Psoas muscle (tissue), 8 donors: ENCODE results near the gene P3R3URF. TPM values are rescaled to one million over a fixed set of nuclear protein-coding genes. Genes with fewer than 3 reads are reported as not detected.

Experiments
- ATAC-seq, 4 donors: fragments of 200-7000 bp; cut with Tn5 transposase; one replicate each; pipeline ENCODE4 v1.9.1; 2020; ENCODE audit warnings: moderate library complexity in 3 of 4, mild to moderate bottlenecking in 2 of 4
- DNase-seq, 2 donors: peaks; one replicate each; pipeline ENCODE4 v3.0.0-alpha.2; 2020
- H3K27ac ChIP-seq: fragments of 200-600 bp; one replicate; pipeline ENCODE4 v1.8.0; 2022
- H3K27me3 ChIP-seq, 3 donors: fragments of 200-600 bp in 1 of 3; one replicate each; pipeline versions ENCODE4 v1.6.1 to v1.8.0; 2013 to 2022; ENCODE audit warnings: low read length in 2 of 3, mild to moderate bottlenecking in 2 of 3, moderate library complexity in 1 of 3; ENCODE audit not compliant: insufficient read depth in 3 of 3
- H3K36me3 ChIP-seq, 2 donors: fragments of 200-600 bp in 1 of 2; one replicate each; pipeline versions ENCODE4 v1.6.1 to v1.8.0; 2013 to 2022; ENCODE audit warnings: low read depth in 1 of 2, mild to moderate bottlenecking in 1 of 2, moderate library complexity in 1 of 2; ENCODE audit not compliant: insufficient read depth in 1 of 2
- H3K4me1 ChIP-seq: fragments of 200-600 bp; one replicate; pipeline ENCODE4 v1.8.0; 2022
- H3K4me3 ChIP-seq: fragments of 200-600 bp; one replicate; pipeline ENCODE4 v1.8.0; 2022; ENCODE audit warnings: mild to moderate bottlenecking
- H3K9me3 ChIP-seq: fragments of 200-600 bp; one replicate; pipeline ENCODE4 v1.8.0; 2022
- whole genome bisulfite sequencing, 3 donors: extraction: QIAGEN DNeasy Blood & Tissue Kit; methylation state at CpG; one replicate each; pipeline versions ENCODE4 v1.1.6 to v1.1.7; 2013; 5-methylcytosine and 5-hydroxymethylcytosine counted together
- intact Hi-C, 2 donors: fragments of 100-400 bp; cut with DNase I; formaldehyde crosslinking; loops; one replicate each; pipeline versions ENCODE4 v1.11.0 to v1.14.2; 2022
- polyA plus RNA-seq, 3 donors: library from polyadenylated mRNA; stranded (reverse); fragments of 200-250 nt; gene quantifications; one replicate each; pipeline ENCODE4 v1.2.3, GENCODE V29; 2013
- total RNA-seq, 4 donors: library from RNA; stranded (reverse); fragmentation: NEBNext Ultra II Directional in 2 of 4; extraction: Animal tissue kit (Norgen Biotek cat#: 25700) in 2 of 4; gene quantifications; one replicate each; pipeline versions ENCODE4 v1.2.1 to v1.2.4, GENCODE V29; 2021 to 2023
- TF ChIP-seq, protein P1 (sequence below): fragments of 200-600 bp; IDR thresholded peaks from one replicate; pipeline ENCODE4 v1.8.0; 2022; ENCODE audit warnings: antibody characterized with exemption
- donor health status: healthy with polysubstance abuse.
- donor health status: DM: no; HTN: no; CAD: no; lungs with moderate emphysema.
- donor health status: Bipolar disorder and iron deficiency.
- donor health status: healthy.
- donor health status: DM: yes; HTN: yes; CAD: no.
- donor health status: DM: no; HTN: no; CAD: no.
- donor health status: DM: no; HTN: no; CAD: no.
- donor health status: DM: yes; HTN: yes; CAD: no.

Gene P3R3URF
- total and polyA plus RNA-seq, 7 donors = not detected

DNA sequence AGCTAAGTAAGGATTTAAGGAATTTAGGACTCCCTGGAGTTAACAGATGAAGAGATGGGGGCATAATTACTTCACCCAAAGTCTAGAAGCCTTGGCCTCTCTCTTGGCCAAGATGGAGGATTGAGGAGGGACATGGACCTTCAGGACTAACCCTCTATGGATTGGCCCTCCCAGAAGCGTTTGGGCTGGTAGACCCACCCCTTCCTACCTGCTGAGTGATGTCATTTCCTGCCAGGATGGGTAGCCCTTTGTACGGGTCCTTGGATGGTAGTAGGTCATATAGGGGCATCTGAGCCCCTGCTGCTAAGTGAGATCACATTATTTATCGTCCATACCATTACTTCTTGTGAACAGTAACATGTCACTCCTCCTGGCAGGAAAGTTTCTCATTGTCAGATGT lies 44.5 kb upstream of the P3R3URF start:
- 80 to 89% (median 82%) methylated on average over 3 of the region's 3 CpGs for WGBS, 3 donors
- Histone ChIP-seq H3K4me3 (no peak overlapping the region), H3K27ac (no peak overlapping the region), H3K27me3 (no peaks in the 10 kb centered on the region), H3K4me1 (peaks cover 4% of the 10 kb centered on the region), H3K9me3 (no peaks in the 10 kb centered on the region), H3K36me3 (no peaks in the 10 kb centered on the region)
- intact Hi-C loops = loop anchor here in 1 of 2 donors (5.0 kb wide), 1 partner anchor 184 kb away; no protein-coding TSS in a partner anchor
- DNase-seq (no peak), ATAC-seq (no peak)
- TF ChIP-seq, protein P1, sequence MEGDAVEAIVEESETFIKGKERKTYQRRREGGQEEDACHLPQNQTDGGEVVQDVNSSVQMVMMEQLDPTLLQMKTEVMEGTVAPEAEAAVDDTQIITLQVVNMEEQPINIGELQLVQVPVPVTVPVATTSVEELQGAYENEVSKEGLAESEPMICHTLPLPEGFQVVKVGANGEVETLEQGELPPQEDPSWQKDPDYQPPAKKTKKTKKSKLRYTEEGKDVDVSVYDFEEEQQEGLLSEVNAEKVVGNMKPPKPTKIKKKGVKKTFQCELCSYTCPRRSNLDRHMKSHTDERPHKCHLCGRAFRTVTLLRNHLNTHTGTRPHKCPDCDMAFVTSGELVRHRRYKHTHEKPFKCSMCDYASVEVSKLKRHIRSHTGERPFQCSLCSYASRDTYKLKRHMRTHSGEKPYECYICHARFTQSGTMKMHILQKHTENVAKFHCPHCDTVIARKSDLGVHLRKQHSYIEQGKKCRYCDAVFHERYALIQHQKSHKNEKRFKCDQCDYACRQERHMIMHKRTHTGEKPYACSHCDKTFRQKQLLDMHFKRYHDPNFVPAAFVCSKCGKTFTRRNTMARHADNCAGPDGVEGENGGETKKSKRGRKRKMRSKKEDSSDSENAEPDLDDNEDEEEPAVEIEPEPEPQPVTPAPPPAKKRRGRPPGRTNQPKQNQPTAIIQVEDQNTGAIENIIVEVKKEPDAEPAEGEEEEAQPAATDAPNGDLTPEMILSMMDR = no peak

DNA sequence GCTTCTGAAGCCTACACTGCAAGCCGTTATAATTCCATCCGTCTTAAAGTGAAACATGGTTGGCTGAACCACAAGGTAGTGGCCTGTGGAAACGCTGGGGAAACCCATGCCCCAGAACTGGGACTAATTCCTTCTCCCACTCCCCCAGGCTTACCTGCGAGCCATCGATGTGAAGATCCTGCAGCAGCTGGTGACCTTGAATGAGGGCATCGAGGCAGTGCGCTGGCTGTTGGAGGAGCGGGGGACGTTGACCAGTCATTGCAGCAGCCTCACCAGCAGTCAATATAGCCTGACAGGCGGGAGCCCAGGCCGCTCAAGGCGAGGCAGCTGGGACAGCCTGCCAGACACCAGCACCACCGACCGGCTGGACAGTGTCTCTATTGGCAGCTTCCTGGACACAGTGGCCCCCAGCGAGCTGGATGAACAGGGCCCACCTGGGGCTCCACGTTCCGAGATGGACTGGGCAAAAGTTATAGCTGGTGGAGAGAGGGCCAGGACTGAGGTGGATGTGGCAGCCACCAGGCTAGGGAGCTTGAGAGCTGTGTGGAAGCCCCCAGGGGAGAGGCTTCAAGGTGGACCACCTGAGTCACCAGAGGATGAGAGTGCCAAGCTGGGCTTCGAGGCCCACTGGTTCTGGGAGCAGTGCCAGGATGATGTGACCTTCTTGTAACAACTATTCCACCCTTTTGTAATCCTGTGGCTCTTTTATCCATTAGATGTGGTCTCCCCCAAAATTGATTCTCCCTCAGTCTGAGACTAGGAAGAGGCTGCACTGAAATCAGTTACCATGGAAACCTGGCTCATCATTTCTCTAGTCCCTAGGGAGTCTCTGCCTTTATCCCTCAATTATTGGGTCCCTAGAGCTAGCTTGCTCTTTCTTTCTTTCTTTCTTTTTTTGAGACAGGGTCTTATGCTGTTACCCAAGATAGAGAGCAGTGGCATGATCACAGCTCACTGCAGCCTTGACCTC lies 43.5 kb upstream of the P3R3URF start:
- TF ChIP-seq, protein P1 = no peak
- H3K36me3 ChIP-seq = no peaks in the 10 kb centered on the region
- no peak overlapping the region for H3K4me3 ChIP-seq
- 77 to 83% (median 77%) methylated on average over 18 of the region's 18 CpGs for WGBS, 3 donors
- no peak for ATAC-seq
- H3K27ac ChIP-seq = no peak overlapping the region
- no peaks in the 10 kb centered on the region for H3K27me3 ChIP-seq
- DNase-seq = no peak
- intact Hi-C loops = loop anchor here in 1 of 2 donors (5.0 kb wide), 1 partner anchor 183 kb away; no protein-coding TSS in a partner anchor
- peaks cover 4% of the 10 kb centered on the region for H3K4me1 ChIP-seq
- H3K9me3 ChIP-seq = no peaks in the 10 kb centered on the region

DNA sequence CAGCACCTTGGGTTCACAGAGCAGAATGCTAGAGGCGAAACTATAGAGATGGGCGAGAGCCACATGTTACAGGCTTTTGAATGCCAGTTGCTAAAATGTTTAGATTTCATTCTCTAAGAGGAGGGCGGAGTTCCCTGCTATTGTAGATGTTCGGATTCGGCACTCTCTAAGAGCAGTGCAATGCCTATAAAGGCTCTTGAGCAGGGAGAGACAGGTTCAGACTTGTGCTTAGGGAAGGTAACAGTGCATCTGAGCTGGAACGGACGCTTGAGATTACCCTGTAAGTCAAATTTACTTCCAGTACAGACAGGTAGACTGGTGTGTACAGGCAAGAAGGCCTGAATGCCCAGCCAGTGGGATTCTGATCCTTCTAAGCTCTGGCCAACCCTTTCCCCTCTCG lies 42.2 kb upstream of the P3R3URF start:
- TF ChIP-seq, protein P1 = no peak

DNA sequence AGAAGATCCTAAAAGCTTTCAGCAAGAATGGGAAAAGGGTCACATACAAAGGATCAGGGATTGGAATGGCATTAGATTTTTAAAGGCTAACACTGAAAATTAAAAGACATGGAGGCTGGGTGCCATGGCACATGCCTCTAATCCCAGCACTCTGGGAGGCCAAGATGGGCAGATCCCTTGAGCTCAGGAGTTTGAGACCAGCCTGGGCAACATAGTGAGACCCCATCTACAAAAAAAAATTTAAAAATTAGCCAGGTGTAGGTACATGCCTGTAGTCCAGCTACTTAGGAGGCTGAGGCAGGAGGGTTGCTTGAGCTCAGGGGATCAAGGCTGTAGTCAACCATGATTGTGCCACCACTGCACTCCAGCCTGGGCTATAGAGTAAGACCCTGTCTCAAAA lies 39.2 kb upstream of the P3R3URF start:
- Histone ChIP-seq H3K27me3 (no peaks in the 10 kb centered on the region), H3K9me3 (no peaks in the 10 kb centered on the region), H3K4me3 (no peak overlapping the region), H3K4me1 (no peaks in the 10 kb centered on the region), H3K36me3 (no peaks in the 10 kb centered on the region), H3K27ac (no peak overlapping the region)
- TF ChIP-seq, protein P1 = no peak
- DNase-seq (no peak), ATAC-seq (no peak)
- intact Hi-C loops = no loop called here

More for the DNA sequence above, 42.2 kb upstream of the P3R3URF start:
- no peak for DNase-seq
- Histone ChIP-seq H3K27me3 (no peaks in the 10 kb centered on the region), H3K27ac (no peak overlapping the region), H3K4me1 (peaks cover 4% of the 10 kb centered on the region), H3K4me3 (no peak overlapping the region), H3K36me3 (no peaks in the 10 kb centered on the region), H3K9me3 (no peaks in the 10 kb centered on the region)
- no peak for ATAC-seq
- intact Hi-C loops = no loop called here
- WGBS, 3 donors = 87 to 89% (median 89%) methylated on average over 8 of the region's 8 CpGs
